ENCODE results near the gene CDKN2B-AS1. TPM values are rescaled to one million over a fixed set of nuclear protein-coding genes. Genes with fewer than 3 reads are reported as not detected.

CDKN2B-AS1 gene
- total RNA-seq, 1 experiment from 2014 or later, result not detected

GRCh38 chr9:22036866-22037626 lies 42.5 kb downstream of the CDKN2B-AS1 start:
- H4K91ac ChIP-seq (ENCODE audit: insufficient read length, low read depth, low read length), result no peak overlapping the region
- H3K4me1 Mint-ChIP-seq, result peaks cover 0 to 7% of the 10 kb centered on the region in 2 experiments; a peak in 2 of 4 replicates
- no peak overlapping the region for H3K4me2 ChIP-seq (ENCODE audit: insufficient read depth, insufficient read length, low read length)
- no peaks in the 10 kb centered on the region for H3K79me1 ChIP-seq (ENCODE audit: insufficient read depth, low read depth, low read length, poor library complexity, severe bottlenecking)
- no peak for DNase-seq
- no peaks in the 10 kb centered on the region for H3K27me3 Mint-ChIP-seq (ENCODE audit: low read depth)
- WGBS (ENCODE audit: extremely low coverage, insufficient read length, low lambda C conversion rate), result no CpG with 5 or more reads among the region's 4 CpGs
- no peak overlapping the region for H3K4me3 Mint-ChIP-seq
- no peak overlapping the region for H2AK5ac ChIP-seq (ENCODE audit: insufficient read length, low read length)
- H4K5ac ChIP-seq (ENCODE audit: insufficient read length, low read depth, low read length), result no peak overlapping the region
- no peaks in the 10 kb centered on the region for H3K9me3 ChIP-seq (ENCODE audit: control insufficient read depth, low read depth, low read length)
- H3K27ac Mint-ChIP-seq, result no peak overlapping the region
- no peaks in the 10 kb centered on the region for H3K23me2 ChIP-seq (ENCODE audit: insufficient read length, low read depth, low read length, poor library complexity, severe bottlenecking)
- no peak overlapping the region for H3K18ac ChIP-seq (ENCODE audit: insufficient read length, low read depth, low read length)
- TF ChIP-seq CTCF (conservative IDR thresholded peaks at IDR 0.05), result no peak
- H3K56ac ChIP-seq (ENCODE audit: insufficient read length, low read depth, low read length), result no peak overlapping the region
- H4K20me1 ChIP-seq (ENCODE audit: control insufficient read depth, insufficient read depth, insufficient read length), result no peaks in the 10 kb centered on the region
- no peak overlapping the region for H3T11ph ChIP-seq (ENCODE audit: low read length)
- H3K9me3 Mint-ChIP-seq, result no peaks in the 10 kb centered on the region
- no peak overlapping the region for H2BK5ac ChIP-seq (ENCODE audit: insufficient read length, low read length)
- no peak overlapping the region for H2BK20ac ChIP-seq (ENCODE audit: low read depth, low read length, poor library complexity, severe bottlenecking)
- no peaks in the 10 kb centered on the region for H3K27me3 ChIP-seq (ENCODE audit: insufficient read depth, low read length)
- H3K27ac ChIP-seq (ENCODE audit: insufficient read length, low read depth, low read length), result no peak overlapping the region
- H3K4me1 ChIP-seq (ENCODE audit: insufficient read depth, low read length), result no peaks in the 10 kb centered on the region; the same call in 1 of the 2 replicates
- H2AFZ ChIP-seq (ENCODE audit: low read length), result no peak overlapping the region
- H2BK12ac ChIP-seq (ENCODE audit: insufficient read length, low read depth, low read length), result no peak overlapping the region
- no peak overlapping the region for H2BK15ac ChIP-seq (ENCODE audit: low read depth, low read length)
- H3K4ac ChIP-seq (ENCODE audit: low read depth, low read length), result no peak overlapping the region
- no peak overlapping the region for H3K23ac ChIP-seq (ENCODE audit: insufficient read length, low read depth, low read length)
- H2BK120ac ChIP-seq (ENCODE audit: low read depth, low read length, poor library complexity, severe bottlenecking), result no peak overlapping the region
- H3K9ac ChIP-seq (ENCODE audit: extremely low read depth, insufficient read length, low read length), result no peak overlapping the region
- no peak overlapping the region for H4K8ac ChIP-seq (replicated peaks; ENCODE audit: insufficient read length, low read depth, low read length)
- H3K14ac ChIP-seq (ENCODE audit: insufficient read depth, low read length), result no peak overlapping the region
- H3K36me3 Mint-ChIP-seq (ENCODE audit: insufficient read depth in 1 of 3, low read depth in 3 of 3), result no peaks in the 10 kb centered on the region
- no peaks in the 10 kb centered on the region for H3K79me2 ChIP-seq (ENCODE audit: insufficient read depth, low read length)

Data from H9 (cell line).